ENCODE data around the gene RNF151.

RNF151 gene

DNA sequence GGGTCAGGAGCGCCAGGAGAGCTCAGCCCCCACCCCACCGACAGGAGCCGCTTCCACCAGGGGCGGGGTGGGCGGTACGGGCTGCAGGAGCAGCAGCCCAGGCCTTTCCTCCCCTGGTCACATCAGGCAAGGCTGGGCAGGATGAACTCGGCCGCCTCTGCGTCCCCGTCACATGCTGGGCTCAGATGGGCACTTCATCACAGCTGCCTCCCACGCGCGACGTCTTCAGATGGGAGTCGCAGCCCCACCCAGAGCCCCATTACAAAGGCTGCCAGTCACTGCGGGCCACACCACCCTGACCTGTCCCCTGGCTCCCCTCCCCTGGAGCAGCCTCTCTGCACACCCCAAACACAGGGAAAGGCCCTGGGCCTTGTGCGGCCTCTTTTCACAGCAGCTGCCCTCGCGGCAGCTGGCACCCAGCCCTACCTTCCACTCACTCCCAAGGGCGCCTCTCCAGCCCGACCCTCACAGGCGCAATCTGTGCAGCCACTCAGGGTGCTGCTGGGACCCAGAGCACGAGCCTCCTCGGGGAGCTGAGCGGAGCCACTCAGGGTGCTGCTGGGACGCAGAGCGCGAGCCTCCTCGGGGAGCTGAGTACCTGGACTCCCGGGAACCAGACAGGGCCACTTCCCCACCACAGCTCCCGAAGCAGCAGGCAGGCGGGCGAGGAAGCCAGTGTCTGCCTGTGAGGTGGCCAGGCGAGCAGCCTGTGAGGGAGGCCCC is 38.3 kb downstream of the RNF151 start (continued):
- TF ChIP-seq, protein P1, sequence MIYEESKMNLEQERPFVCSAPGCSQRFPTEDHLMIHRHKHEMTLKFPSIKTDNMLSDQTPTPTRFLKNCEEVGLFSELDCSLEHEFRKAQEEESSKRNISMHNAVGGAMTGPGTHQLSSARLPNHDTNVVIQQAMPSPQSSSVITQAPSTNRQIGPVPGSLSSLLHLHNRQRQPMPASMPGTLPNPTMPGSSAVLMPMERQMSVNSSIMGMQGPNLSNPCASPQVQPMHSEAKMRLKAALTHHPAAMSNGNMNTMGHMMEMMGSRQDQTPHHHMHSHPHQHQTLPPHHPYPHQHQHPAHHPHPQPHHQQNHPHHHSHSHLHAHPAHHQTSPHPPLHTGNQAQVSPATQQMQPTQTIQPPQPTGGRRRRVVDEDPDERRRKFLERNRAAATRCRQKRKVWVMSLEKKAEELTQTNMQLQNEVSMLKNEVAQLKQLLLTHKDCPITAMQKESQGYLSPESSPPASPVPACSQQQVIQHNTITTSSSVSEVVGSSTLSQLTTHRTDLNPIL (CRISPR knock-in tag; IDR thresholded peaks at IDR 0.05; ENCODE audit: low read depth), result no peak
- no peak for TF ChIP-seq ZFP3 (CRISPR knock-in tag; IDR thresholded peaks at IDR 0.05)
- no peak for TF ChIP-seq ZNF70 (CRISPR knock-in tag; IDR thresholded peaks at IDR 0.05)
- TF ChIP-seq ISL1 (CRISPR knock-in tag; IDR thresholded peaks at IDR 0.05), result no peak

DNA sequence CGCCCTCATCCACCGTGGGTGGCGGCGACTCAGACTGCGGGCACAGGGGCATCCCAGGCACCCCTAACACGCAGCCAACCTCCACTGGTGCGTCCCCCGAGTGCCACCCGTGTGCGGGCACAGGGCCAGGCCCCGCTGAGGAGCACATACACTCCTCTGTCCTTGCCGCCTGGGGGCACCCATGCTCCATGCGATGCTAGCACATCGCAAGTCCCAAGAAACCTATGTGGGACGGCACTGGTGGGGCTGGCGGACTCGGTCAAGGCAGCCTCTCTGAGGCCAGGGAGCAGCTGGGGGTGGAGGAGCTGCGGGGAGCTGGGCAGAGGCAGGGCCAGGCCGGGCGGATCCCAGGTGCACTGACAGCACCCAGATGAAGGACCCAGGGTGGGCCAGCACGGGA is 39.0 kb downstream of the RNF151 start:
- TF ChIP-seq ESRRG (CRISPR knock-in tag; IDR thresholded peaks at IDR 0.05) (no peak), TOX (CRISPR knock-in tag; IDR thresholded peaks at IDR 0.05; ENCODE audit: borderline replicate concordance) (no peak), OSR1 (CRISPR knock-in tag; IDR thresholded peaks at IDR 0.05) (no peak), RARB (CRISPR knock-in tag; IDR thresholded peaks at IDR 0.05) (no peak), GLIS3 (CRISPR knock-in tag; IDR thresholded peaks at IDR 0.05) (no peak), ZFP30 (CRISPR knock-in tag; IDR thresholded peaks at IDR 0.05) (no peak), ZNF8 (CRISPR knock-in tag; IDR thresholded peaks at IDR 0.05) (no peak), TCF4 (CRISPR knock-in tag; IDR thresholded peaks at IDR 0.05; ENCODE audit: borderline replicate concordance) (no peak), ZC3H10 (CRISPR knock-in tag; IDR thresholded peaks at IDR 0.05) (no peak), SNAI2 (CRISPR knock-in tag; IDR thresholded peaks at IDR 0.05) (no peak), ZFP3 (CRISPR knock-in tag; IDR thresholded peaks at IDR 0.05) (no peak), ARNTL (CRISPR knock-in tag; IDR thresholded peaks at IDR 0.05; ENCODE audit: borderline replicate concordance, low read depth) (no peak), CSDC2 (CRISPR knock-in tag; IDR thresholded peaks at IDR 0.05) (no peak)
- TF ChIP-seq, protein P2, sequence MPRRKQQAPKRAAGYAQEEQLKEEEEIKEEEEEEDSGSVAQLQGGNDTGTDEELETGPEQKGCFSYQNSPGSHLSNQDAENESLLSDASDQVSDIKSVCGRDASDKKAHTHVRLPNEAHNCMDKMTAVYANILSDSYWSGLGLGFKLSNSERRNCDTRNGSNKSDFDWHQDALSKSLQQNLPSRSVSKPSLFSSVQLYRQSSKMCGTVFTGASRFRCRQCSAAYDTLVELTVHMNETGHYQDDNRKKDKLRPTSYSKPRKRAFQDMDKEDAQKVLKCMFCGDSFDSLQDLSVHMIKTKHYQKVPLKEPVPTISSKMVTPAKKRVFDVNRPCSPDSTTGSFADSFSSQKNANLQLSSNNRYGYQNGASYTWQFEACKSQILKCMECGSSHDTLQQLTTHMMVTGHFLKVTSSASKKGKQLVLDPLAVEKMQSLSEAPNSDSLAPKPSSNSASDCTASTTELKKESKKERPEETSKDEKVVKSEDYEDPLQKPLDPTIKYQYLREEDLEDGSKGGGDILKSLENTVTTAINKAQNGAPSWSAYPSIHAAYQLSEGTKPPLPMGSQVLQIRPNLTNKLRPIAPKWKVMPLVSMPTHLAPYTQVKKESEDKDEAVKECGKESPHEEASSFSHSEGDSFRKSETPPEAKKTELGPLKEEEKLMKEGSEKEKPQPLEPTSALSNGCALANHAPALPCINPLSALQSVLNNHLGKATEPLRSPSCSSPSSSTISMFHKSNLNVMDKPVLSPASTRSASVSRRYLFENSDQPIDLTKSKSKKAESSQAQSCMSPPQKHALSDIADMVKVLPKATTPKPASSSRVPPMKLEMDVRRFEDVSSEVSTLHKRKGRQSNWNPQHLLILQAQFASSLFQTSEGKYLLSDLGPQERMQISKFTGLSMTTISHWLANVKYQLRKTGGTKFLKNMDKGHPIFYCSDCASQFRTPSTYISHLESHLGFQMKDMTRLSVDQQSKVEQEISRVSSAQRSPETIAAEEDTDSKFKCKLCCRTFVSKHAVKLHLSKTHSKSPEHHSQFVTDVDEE (CRISPR knock-in tag; IDR thresholded peaks at IDR 0.05), result no peak
- TF ChIP-seq, protein P3, sequence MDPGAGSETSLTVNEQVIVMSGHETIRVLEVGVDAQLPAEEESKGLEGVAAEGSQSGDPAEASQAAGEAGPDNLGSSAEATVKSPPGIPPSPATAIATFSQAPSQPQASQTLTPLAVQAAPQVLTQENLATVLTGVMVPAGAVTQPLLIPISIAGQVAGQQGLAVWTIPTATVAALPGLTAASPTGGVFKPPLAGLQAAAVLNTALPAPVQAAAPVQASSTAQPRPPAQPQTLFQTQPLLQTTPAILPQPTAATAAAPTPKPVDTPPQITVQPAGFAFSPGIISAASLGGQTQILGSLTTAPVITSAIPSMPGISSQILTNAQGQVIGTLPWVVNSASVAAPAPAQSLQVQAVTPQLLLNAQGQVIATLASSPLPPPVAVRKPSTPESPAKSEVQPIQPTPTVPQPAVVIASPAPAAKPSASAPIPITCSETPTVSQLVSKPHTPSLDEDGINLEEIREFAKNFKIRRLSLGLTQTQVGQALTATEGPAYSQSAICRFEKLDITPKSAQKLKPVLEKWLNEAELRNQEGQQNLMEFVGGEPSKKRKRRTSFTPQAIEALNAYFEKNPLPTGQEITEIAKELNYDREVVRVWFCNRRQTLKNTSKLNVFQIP (CRISPR knock-in tag; IDR thresholded peaks at IDR 0.05; ENCODE audit: borderline replicate concordance, low read depth), result no peak
- TF ChIP-seq, protein P1 (CRISPR knock-in tag; IDR thresholded peaks at IDR 0.05; ENCODE audit: low read depth), result no peak
- ATAC-seq, result no peak

DNA sequence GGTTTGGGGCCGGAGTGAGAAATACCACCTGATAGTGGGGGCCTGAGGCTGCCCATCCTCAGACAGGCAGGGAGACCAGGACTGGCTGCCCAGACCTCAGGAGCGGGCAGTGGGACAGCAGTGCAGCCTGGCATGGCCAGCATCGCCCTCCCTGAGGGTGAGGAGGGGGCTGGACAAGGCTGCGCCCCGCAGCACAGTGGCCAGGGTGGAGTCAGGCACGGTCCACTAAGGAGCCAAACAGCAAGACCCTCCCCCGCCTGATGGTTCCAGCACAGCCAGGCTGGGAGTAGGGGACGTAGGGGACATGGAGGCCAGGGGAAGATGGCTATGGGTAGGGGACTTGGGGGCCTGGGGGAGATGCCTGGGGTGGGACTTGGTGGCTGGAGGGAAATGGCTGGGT is 39.7 kb downstream of the RNF151 start:
- ATAC-seq, result no peak
- TF ChIP-seq, protein P2 (CRISPR knock-in tag; IDR thresholded peaks at IDR 0.05), result no peak
- TF ChIP-seq OSR1 (CRISPR knock-in tag; IDR thresholded peaks at IDR 0.05), result no peak
- TF ChIP-seq RARB (CRISPR knock-in tag; IDR thresholded peaks at IDR 0.05), result no peak
- TF ChIP-seq, protein P1 (CRISPR knock-in tag; IDR thresholded peaks at IDR 0.05; ENCODE audit: low read depth), result no peak

Measured in SK-N-SH treated with all-trans-retinoic acid at 6 μM for 48 hours (cell line).